Spinal cord (tissue), 10 donors: ENCODE data around the gene QRICH2. TPM values are rescaled to one million over a fixed set of nuclear protein-coding genes. Genes with fewer than 3 reads are reported as not detected.
A peak's percentile ranks its signal among the peaks of the same experiment; 100 is the strongest.
"Not testable (repeated sequence)": the region's sequence is repeated elsewhere in the genome, so short reads cannot be mapped to it uniquely, and the experiment has no call there.

Experiments
- DNase-seq, 6 donors: peaks; one replicate each; pipeline versions ENCODE4 v3.0.0 to v3.0.0-alpha.2; 2013 to 2015; ENCODE audit warnings: low spot score in 6 of 6, low read depth in 4 of 6
- H3K27ac ChIP-seq: one replicate; pipeline ENCODE4 v1.5.1; 2013; ENCODE audit warnings: low read depth, low read length, control low read depth
- H3K27me3 ChIP-seq: one replicate; pipeline ENCODE4 v1.6.1; 2013; ENCODE audit warnings: low read length; ENCODE audit not compliant: control insufficient read depth, insufficient read depth
- H3K36me3 ChIP-seq: one replicate; pipeline ENCODE4 v1.6.1; 2013; ENCODE audit warnings: low read length; ENCODE audit not compliant: control insufficient read depth, insufficient read depth
- H3K4me1 ChIP-seq: one replicate; pipeline ENCODE4 v1.6.1; 2013; ENCODE audit warnings: low read length; ENCODE audit not compliant: control insufficient read depth, insufficient read depth
- H3K4me3 ChIP-seq: one replicate; pipeline ENCODE4 v1.5.1; 2013; ENCODE audit warnings: low read depth, low read length, control low read depth
- H3K9me3 ChIP-seq: one replicate; pipeline ENCODE4 v1.6.1; 2013; ENCODE audit warnings: low read length; ENCODE audit not compliant: control insufficient read depth, insufficient read depth
- WGBS: methylation state at CpG from one replicate; pipeline ENCODE4 v1.1.5; 2013; ENCODE audit warnings: missing lambda C conversion rate; ENCODE audit not compliant: insufficient coverage; 5-methylcytosine and 5-hydroxymethylcytosine counted together
- polyA plus RNA-seq, 2 donors: library from polyadenylated mRNA; unstranded; fragments of 120-200 nt; gene quantifications; one replicate each; pipeline ENCODE4 v1.2.1, GENCODE V29; 2013; ENCODE audit not compliant: insufficient read length in 2 of 2
- total RNA-seq, 2 donors: library from RNA; depleted of rRNA in 1 of 2; stranded (reverse); fragments of 120-200 nt in 1 of 2; fragments of >200 nt in 1 of 2; gene quantifications; one replicate each; pipeline versions ENCODE4 v1.2.3 to v1.2.4, GENCODE V29; 2013 to 2014
- donor health status: healthy.

Gene QRICH2
- total and polyA plus RNA-seq, 4 donors: 3.7 to 21.4 (median 11.0) TPM

DNA sequence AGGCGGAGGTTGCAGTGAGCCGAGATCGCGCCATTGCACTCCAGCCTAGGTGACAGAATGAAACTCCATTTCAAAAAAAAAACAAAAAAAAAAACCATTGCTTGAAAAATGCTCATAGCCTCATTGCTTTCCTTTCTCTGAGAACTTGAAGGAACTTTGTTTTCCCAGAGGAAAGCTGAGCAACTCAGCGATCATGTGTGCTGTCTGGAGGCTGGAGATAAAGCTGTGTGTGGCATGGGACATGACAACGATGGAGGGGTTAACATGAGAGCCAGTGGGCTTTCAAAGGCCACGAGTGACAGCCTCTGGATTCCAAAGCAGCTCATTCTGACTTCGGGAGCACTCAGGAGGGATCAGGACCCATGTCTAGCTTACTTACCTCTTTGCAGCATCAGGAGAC is 21.6 kb upstream of the QRICH2 start:
- no peak for DNase-seq
- Histone ChIP-seq H3K36me3 (peaks cover 38% of the 10 kb centered on the region), H3K4me1 (no peaks in the 10 kb centered on the region)

DNA sequence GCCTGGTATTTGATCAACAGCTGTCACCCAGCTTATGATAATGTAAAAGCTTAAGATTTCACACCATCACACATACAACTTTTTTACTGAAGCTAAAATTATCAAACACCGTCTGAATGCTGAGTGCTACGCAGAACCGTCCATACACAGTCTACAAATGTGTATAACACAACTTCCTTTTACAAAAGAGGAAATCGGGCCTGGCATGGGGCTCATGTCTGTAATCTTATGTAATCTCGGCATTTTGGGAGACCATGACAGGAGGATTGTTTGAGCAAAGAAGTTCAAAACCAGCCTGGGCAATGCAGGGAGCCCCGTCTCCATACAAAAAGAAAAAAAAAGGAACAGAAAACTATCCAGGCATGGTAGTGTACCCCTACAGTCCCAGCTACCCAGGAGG is 19.6 kb upstream of the QRICH2 start:
- Histone ChIP-seq H3K9me3 (no peaks in the 10 kb centered on the region), H3K27me3 (no peaks in the 10 kb centered on the region), H3K4me1 (no peaks in the 10 kb centered on the region), H3K36me3 (peaks cover 50% of the 10 kb centered on the region), H3K27ac (no peak overlapping the region), H3K4me3 (no peak overlapping the region)
- no CpG with 5 or more reads among the region's 6 CpGs for WGBS
- no peak for DNase-seq

More for the DNA sequence above, 21.6 kb upstream of the QRICH2 start:
- Histone ChIP-seq H3K9me3 (no peaks in the 10 kb centered on the region), H3K27me3 (no peaks in the 10 kb centered on the region), H3K27ac (no peak overlapping the region), H3K4me3 (no peak overlapping the region)
- WGBS: 89% methylated on average over 7 of the region's 8 CpGs

DNA sequence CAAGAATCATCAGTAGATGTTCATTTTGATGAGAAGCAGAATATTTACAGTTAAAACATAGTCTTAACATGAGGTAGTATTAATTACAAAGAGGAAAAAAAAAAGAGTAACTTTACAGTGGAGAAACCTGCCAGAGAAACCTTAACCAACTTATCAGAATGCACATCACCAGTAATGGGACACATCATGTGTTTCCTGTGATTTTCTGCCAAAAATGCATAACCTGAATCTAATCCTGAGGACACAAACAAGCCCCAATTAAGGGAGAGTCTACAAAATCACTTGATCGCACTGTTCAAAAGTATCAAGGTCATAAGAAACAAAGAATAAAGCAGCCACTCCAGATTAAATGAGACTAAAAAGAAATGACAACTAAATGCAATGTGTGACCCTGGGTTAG is 18.2 kb upstream of the QRICH2 start:
- Histone ChIP-seq H3K27me3 (no peaks in the 10 kb centered on the region), H3K27ac (no peak overlapping the region), H3K9me3 (no peaks in the 10 kb centered on the region), H3K36me3 (peaks cover 56% of the 10 kb centered on the region), H3K4me1 (no peaks in the 10 kb centered on the region), H3K4me3 (no peak overlapping the region)
- WGBS: no CpG with 5 or more reads among the region's 1 CpG
- DNase-seq: no peak

DNA sequence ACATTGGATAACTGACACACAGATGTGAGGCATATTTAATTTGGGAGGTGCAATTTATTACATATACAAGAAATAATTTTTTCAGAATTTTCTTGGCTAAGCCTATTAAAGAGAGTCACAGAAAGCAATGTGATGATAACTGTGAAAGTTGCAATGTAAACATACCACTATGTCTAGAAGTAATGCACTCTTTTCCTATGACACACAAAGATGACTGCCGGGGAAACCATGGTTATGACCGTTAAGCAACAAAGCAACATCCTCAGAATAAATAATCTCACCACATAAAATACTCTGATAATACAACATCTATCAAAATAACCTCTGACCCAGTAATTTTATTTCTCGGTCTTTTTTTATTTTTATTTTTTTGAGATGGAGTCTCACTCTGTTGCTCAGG is 10.5 kb upstream of the QRICH2 start:
- Histone ChIP-seq H3K27me3 (no peaks in the 10 kb centered on the region), H3K4me1 (no peaks in the 10 kb centered on the region), H3K27ac (no peak overlapping the region), H3K9me3 (no peaks in the 10 kb centered on the region), H3K4me3 (no peak overlapping the region), H3K36me3 (peaks cover 34% of the 10 kb centered on the region)
- no peak for DNase-seq
- no CpG with 5 or more reads among the region's 3 CpGs for WGBS

DNA sequence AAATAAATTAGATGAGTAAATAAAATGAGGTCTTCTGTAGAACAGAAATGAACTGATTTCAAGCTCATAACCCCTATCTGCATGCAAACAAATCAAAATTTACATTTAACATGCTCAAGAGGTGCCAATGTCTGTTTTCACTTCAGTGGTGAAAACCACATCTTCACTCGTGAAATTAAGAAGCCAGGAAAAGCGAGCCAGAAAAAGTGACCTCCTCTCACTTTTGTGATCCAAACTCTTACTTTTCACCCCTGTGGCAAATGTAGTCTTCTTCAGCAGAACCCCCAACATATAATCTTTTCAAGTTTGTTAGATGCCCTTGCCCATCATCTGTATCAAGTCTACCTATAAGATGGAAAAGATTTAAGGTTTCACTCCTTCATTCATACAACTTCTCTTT is 9.5 kb upstream of the QRICH2 start:
- no peak overlapping the region for H3K4me3 ChIP-seq
- DNase-seq: no peak
- H3K4me1 ChIP-seq: no peaks in the 10 kb centered on the region
- WGBS: 100% methylated on average over 1 of the region's 2 CpGs
- H3K36me3 ChIP-seq: peaks cover 39% of the 10 kb centered on the region
- H3K9me3 ChIP-seq: no peaks in the 10 kb centered on the region
- H3K27ac ChIP-seq: no peak overlapping the region
- no peaks in the 10 kb centered on the region for H3K27me3 ChIP-seq

DNA sequence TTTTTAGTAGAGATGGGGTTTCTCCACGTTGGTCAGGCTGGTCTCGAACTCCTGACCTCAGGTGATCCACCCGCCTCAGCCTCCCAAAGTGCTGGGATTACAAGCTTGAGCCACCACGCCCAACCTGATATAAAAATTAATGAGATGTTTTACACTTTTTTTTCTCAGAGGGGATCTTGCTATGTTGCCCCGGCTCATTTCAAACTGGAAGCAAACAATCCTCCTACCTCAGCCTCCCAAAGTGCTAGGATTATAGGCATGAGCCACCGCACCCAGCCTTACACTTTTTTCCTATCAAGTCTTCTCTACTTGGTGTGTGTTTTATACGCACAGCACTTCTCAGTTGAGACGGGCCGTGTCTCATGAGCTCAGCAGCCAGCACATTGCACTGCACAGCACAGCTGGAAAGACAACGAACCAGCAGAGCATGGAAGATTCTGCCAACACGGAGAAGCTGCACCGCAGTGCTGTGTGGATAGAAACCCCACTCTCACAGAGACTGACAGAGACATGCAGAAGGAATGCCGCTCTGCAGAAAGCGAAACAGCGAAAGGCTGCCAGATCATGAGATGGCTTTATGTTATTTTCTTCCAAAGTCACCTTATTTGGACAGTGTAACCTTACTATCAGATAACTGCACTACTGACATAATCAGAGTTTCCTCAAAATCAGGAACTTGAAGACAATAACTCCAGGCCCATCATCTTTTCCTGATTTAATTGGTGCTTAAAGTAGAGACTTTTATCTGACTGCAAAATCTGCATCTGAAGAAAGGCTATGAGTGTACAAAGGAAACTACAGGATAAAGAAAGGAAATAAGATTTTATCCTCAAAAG is 6.5 kb upstream of the QRICH2 start:
- 79% methylated on average over 9 of the region's 15 CpGs for WGBS
- H3K4me3 ChIP-seq: no peak overlapping the region
- H3K27ac ChIP-seq: no peak overlapping the region
- DNase-seq: peak in 3 of 6 donors; percentile 5 to 58 (median 45)
- no peaks in the 10 kb centered on the region for H3K27me3 ChIP-seq
- H3K36me3 ChIP-seq: peaks cover 32% of the 10 kb centered on the region
- H3K9me3 ChIP-seq: no peaks in the 10 kb centered on the region
- H3K4me1 ChIP-seq: no peaks in the 10 kb centered on the region

DNA sequence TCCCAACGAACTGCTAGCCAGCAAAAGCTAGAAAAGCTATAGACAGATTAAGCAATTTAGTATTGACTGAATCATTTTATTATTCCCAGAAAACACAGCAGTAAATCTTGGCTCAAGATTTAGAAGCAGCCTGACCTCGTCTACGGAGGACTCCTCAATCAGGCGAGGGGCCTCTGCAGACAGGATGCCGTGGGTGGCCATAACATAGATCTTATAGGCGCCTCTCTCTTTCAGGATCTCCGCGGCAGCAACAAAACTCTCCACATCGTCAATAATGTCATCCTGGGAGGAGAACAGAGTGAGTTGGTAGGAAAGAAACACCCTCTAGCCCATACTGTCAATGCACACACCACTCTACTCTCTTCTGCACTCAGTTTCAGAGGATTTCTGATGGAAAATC is 4.7 kb upstream of the QRICH2 start:
- 52% methylated on average over 4 of the region's 9 CpGs for WGBS
- no peaks in the 10 kb centered on the region for H3K27me3 ChIP-seq
- H3K27ac ChIP-seq: no peak overlapping the region
- H3K4me1 ChIP-seq: no peaks in the 10 kb centered on the region
- H3K4me3 ChIP-seq: no peak overlapping the region
- peaks cover 38% of the 10 kb centered on the region for H3K36me3 ChIP-seq
- H3K9me3 ChIP-seq: no peaks in the 10 kb centered on the region
- DNase-seq: peak in 1 of 6 donors; percentile 8

DNA sequence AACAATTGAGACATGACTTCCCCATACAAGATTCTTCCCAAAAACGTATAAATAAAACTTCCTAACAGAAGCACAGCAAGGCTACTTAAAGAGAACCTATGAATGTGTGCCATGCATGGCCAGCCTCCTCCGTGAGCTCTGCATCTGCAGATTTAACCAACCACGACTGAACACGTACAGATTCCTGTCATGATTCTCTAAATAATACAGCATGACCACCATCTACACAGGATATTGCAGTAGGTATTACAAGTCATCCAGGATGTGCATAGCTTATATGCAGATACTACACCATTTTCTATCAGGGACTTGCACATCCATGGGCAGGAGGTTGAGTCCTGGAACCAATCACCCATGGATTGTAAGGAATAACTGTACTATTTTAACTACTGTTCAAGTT is 1.4 kb upstream of the QRICH2 start:
- no peak overlapping the region for H3K27ac ChIP-seq
- H3K4me1 ChIP-seq: no peaks in the 10 kb centered on the region
- peaks cover 57% of the 10 kb centered on the region for H3K36me3 ChIP-seq
- H3K4me3 ChIP-seq: no peak overlapping the region
- no peak for DNase-seq
- no peaks in the 10 kb centered on the region for H3K27me3 ChIP-seq
- no peaks in the 10 kb centered on the region for H3K9me3 ChIP-seq
- no CpG with 5 or more reads among the region's 4 CpGs for WGBS

DNA sequence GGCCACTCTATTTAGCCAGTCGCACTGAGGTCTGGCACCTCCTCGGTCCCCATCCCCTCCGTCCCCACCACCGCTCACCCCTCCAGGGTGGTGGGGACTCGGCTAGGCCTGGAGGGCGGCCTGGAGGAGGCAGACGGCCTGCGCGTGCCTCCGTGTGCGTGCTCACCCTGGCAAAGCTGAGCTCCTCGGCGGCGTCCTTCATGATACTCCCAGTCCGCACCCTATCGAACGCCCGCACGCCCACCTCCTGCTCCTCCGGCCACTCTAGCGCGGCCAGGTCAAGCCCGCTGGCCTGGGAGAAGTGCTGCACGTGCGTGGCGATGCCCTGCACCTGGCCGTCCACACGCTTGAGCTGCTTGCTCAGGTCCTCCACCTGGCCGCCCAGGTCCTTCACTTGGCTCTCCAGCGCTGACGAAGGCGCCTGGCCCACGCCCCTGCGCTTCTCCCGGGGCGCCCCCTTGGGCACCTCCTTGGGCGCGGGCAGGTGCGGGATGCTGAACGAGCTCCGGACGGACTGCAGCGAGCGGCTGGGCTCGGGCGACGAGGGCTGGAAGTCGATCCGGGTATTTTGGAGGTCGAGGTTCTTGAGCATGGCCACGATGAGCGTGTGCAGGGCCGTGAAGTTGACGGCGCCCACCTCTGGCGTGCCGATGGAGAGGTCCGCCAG is 644 bp downstream of the QRICH2 start:
- Histone ChIP-seq H3K36me3 (peaks cover 51% of the 10 kb centered on the region), H3K27me3 (no peaks in the 10 kb centered on the region), H3K9me3 (no peaks in the 10 kb centered on the region), H3K27ac (no peak overlapping the region), H3K4me3 (no peak overlapping the region), H3K4me1 (no peaks in the 10 kb centered on the region)
- 94% methylated on average over 58 of the region's 58 CpGs for WGBS
- DNase-seq: no peak

DNA sequence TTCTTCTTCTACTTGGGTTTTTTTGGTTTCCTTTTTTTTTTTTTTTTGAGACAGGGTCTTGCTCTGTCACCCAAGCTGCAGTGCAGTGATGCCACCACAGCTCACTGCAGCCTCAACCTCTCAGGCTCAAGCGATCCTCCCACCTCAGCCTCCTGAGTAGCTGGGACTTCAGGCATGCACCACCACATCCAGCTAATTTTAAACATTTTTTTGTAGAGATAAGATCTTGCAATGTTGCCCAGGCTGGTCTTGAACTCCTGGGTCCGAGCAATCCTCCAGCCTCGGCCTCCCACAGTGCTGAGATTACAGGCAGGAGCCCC is 3.0 kb downstream of the QRICH2 start:
- not testable (repeated sequence) for H3K4me1 ChIP-seq, H3K9me3 ChIP-seq, H3K27ac ChIP-seq, DNase-seq, H3K27me3 ChIP-seq, H3K4me3 ChIP-seq
- 94% methylated on average over 3 of the region's 3 CpGs for WGBS
- peaks cover 48% of the 10 kb centered on the region for H3K36me3 ChIP-seq
